NCI-H2196 treated with DMSO at 0.1 percent for 48 hours (cell line): Measurements from ENCODE around the gene ACTR3C.

Experiments
- DNase-seq: peaks from one replicate; lab custom pipeline; 2025; ENCODE audit not compliant: unreplicated experiment; lab: John Stamatoyannopoulos, UW

The ACTR3C gene

GRCh38 chr7:150359622-150360362, 36.4 kb upstream of the ACTR3C start:
- no peak for DNase-seq

DNA sequence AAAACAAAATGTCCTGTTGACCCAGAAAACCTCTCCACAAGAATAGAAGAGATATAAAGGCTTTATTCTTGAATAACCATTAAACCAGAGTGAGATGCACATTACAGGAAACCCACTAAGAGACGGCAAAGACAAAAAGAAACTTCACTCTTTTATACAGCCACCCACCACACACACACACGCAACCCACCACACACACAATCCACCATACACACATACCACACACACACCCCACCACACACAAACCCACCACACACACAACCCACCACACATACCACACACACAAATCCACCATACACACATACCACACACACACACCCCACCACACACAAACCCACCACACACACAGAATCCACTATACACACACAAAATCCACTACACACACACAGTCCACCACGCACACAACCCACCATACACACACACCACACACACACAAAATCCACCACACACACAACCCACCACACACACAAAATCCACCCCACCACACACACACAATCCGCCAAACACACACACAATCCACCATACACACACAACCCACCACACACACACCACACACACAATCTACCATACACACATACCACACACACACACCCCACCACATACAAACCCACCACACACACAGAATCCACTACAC, 35.8 kb upstream of the ACTR3C start:
- no peak for DNase-seq

- DNase-seq = no peak
Measured at GRCh38 chr7:150358433-150358832, 35.1 kb upstream of the ACTR3C start.

DNA sequence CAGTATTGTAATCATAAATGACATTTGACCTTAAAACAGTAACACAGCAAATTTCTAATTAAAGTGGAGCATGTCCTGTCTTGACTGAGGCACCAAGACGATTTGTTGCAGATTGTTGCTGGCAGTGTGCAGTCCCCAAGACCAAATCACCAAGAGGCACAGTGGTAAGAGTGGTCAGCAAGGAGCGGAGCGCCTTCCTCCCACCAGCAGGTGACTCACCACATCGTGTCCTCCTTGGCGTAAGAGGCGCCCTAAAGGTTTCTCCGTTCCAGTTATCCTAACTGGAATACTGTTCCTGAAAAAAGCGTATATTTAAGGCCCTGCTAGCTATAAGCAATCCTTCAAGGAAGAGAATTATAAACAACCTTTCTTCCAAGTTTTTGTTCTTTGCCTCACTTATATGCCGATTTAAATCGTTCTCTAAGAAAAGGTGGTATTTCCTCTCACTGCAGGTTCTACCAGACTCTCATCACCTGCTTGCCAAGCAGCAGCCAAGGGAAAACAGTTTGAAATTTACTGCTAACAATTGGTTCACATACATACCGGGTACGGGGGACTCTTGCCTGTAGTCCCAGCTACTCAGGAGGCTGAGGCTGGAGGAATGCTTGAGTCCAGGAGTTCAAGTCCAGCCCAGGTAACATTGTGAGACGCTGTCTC, 34.6 kb upstream of the ACTR3C start:
- DNase-seq = no peak

- peak; percentile 51 for DNase-seq
Measured at GRCh38 chr7:150357270-150357669, 33.9 kb upstream of the ACTR3C start.

DNA sequence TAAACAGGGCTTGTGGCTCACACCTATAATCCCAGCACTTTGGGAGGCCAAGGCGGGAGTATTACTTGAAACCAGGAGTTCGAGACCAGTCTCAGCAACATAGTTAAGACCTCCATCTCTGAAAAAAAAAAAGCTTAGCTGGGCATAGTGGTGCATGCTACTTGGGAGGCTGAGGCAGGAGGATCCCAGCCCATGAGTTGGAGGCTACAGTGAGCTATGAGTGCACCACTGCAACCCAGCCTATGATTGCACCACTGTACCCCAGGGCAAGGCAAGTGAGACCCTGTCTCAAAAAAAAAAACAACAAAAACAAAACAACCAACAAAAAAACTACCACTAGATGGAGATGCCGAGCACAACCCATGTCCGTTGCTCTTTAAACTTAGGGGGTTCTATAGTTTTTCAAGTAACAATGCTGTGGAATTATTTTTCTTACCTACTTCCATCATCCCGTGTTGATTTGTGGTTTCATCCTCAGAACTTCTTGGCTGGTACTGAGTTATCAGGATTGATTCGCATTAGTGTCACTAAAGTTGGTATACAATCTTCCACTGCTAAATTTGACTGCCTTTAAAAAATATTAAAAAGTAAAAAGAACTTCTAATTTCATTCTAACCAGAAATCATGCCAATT, 33.0 kb upstream of the ACTR3C start:
- DNase-seq = no peak

DNA sequence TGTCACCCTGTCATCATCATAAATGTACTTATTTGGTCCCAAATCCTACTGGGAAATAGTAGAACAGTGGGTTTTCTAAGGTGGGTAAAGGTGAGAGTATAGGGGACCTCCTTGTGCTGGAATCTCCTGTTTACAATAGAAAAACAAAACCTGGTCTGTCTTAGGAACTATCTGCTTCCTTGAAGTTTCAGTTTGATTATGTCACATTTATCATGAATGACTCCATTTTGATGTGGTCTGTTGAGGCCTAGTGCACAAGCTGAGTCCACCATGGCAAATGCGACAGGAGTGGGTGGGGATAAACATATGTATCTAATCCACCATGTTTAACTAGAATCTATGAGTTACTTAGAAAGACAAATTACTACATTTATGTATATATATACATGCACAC, 32.3 kb upstream of the ACTR3C start:
- no peak for DNase-seq

GRCh38 chr7:150351587-150352194, 28.3 kb upstream of the ACTR3C start:
- no peak for DNase-seq

- no peak for DNase-seq
Measured at GRCh38 chr7:150346922-150347321, 23.6 kb upstream of the ACTR3C start.

DNA sequence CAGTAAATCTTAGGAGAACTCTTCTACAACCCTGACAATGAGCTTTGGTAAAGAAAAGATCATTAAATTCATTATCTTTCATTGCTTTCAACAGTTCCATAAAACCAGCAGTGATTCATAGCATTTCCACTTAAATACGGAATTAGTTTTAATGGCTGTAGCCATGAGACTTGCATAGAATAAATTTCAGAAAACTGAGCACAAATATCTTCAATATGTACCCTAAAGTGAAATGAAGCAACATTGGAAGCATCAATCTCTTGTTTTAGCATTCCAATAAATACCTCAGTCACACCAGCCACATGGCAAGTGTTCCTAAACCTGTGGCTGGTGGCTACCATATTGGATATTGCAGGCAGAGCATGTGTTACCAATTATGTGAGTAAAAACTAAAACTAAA, 21.7 kb upstream of the ACTR3C start:
- no peak for DNase-seq

GRCh38 chr7:150344299-150344698, 21.0 kb upstream of the ACTR3C start:
- no peak for DNase-seq

DNA sequence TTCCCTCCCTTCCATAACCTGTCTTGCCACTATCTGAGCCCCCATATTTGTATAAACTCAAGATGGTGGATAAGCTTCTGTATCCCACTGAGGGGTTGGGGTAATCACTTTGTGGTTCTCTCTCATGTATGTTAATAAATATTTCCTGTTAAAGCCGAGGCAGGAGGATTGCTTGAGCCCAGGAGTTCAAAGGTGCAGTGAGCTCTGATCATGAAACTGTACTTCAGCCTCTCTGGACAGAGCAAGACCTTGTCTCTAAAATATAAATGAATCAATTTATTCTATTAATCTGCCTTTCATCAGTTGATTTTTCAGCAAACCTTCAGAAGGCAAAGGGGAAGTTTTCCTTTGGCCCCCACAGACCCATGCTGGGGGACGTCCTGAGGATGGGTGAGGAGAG, 19.9 kb upstream of the ACTR3C start:
- no peak for DNase-seq

- no peak for DNase-seq
Measured at GRCh38 chr7:150342121-150342408, 18.7 kb upstream of the ACTR3C start.

DNA sequence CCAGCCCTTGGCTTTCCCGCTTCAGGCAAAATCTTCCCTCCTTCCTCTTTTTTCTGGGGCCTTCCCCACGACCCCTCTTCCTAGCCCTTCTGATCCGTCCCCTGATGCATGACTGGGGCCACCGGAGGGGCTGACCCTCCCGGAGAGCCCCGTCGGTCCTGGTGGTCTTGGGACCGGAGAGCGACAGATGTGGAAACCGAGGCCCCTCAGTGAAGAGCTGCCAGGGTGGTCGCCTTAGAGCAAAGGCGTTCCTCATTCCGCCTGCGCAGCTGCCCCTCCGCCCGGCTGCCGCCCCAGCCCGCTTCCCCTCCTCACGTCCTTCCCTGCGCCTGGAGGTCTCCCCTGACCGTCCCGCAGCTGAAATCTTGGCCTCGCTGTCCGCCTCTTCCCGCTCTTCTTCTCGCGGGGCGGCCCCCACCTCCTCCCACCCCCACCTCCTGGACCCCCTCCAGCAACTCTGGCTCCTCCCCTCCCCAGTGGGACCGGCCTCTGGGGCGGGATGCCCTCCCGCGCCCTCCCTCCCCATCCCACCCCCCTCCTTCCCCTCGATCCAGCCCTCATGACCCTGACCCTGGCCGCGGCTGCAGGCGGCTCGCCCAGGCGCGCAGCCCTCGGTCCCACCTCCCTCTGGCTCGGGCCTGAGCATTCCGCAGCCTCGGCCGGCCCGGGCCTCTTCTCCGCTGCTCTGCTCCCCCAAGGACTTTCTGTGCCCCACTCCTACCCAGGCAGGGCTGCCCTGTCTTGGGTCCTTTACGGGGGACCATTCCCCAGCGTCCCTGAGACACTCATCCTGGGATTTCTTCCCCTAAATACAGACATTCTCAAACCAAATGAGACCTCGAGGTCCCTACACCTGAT, 18.1 kb upstream of the ACTR3C start, which contains the start of gene RARRES2:
Gene RARRES2, minus strand, starts transcription at position 367 of the 858 bp plus-strand sequence. CDS start 1,020 bp downstream, outside the sequence.
- DNase-seq = no peak

DNA sequence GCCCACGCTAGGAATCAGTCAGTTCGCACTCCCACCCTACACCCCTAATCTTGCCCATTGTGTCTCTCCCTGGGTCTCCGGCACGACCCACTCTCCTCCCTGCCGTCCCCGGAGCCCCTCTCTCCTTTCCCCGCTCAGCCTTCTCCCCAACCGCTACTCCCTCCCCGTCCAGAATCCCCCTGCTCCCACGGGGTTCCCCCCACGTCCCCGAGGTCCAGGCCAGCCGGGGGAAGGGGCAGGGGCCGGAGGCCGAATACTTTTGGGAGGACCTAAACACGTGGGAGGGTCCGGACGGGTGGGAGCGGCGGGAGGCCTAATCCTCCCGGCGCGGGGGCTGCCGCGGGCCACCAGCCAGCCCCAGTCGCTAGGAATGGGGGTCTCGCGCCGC, 17.5 kb upstream of the ACTR3C start:
- no peak for DNase-seq

DNA sequence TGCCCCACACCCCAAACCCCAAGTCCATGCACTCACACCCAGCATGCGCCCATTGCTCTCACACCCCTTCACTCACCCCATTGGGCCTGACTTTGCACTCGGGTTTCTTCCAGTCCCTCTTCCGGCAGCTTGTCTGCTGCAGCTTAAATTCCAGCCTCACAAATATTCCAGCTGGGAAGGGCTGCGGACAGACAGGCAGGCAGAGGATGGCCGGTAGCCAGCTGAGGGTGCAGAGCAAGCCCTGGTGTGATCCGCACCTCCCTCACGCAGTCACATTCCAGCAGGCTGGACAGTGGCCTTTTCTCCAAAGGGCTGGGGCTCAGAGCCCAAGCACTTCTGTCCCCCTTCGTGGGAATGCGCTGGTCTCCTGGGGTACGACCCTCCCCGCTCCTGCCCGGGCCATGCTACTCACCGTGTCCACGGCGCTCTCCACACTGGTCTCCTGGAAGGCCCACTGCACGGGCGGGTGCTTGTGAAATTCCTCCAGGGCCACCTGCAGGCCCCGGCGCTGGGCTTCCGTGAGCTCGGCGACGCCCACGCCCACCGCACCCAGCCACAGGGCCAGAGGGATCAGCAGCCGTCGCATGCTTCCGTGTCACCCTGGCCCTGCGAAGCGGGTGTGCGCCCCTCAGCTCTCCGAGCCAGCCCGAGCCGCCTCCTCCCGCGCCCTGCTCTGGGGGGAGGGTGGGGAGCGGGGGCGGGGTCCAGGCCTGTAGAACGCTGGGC, 16.8 kb upstream of the ACTR3C start:
- DNase-seq = no peak

GRCh38 chr7:150339409-150339809, 16.1 kb upstream of the ACTR3C start:
- DNase-seq = no peak

GRCh38 chr7:150338166-150338829, 15.0 kb upstream of the ACTR3C start:
- DNase-seq = no peak

- no peak for DNase-seq
Measured at GRCh38 chr7:150337659-150338081, 14.3 kb upstream of the ACTR3C start.
